Measurements from ENCODE around the gene MTMR3.
"Not testable (repeated sequence)": the region's sequence is repeated elsewhere in the genome, so short reads cannot be mapped to it uniquely, and the experiment has no call there.

Gene MTMR3

GRCh38 chr22:29883045-29883774 lies at the start of gene MTMR3:
MTMR3 (plus strand) TSS chr22:29883174; CDS start chr22:29971060, 87,886 bp downstream.
- DNase-seq: peak; percentile 61

GRCh38 chr22:29833392-29833965 lies 49.5 kb upstream of the MTMR3 start:
- no peak for DNase-seq

GRCh38 chr22:29834046-29834445 lies 48.9 kb upstream of the MTMR3 start:
- DNase-seq: no peak

- DNase-seq: not testable (repeated sequence)
Measured at GRCh38 chr22:29836791-29837370, 46.1 kb upstream of the MTMR3 start.

- DNase-seq: peak; percentile 89
Measured at GRCh38 chr22:29837741-29838598, 45.0 kb upstream of the MTMR3 start, which contains the start of gene ASCC2. ASCC2 (minus strand) TSS chr22:29838274; CDS start chr22:29832325, 5,949 bp downstream.

GRCh38 chr22:29838599-29838956 lies 44.4 kb upstream of the MTMR3 start:
- no peak for DNase-seq

GRCh38 chr22:29839039-29839438 lies 43.9 kb upstream of the MTMR3 start:
- no peak for DNase-seq

GRCh38 chr22:29840498-29840897 lies 42.5 kb upstream of the MTMR3 start:
- no peak for DNase-seq

- DNase-seq: no peak
Measured at GRCh38 chr22:29842172-29842571, 40.8 kb upstream of the MTMR3 start.

- no peak for DNase-seq
Measured at GRCh38 chr22:29842740-29843139, 40.2 kb upstream of the MTMR3 start.

- no peak for DNase-seq
Measured at GRCh38 chr22:29846290-29846689, 36.7 kb upstream of the MTMR3 start.

- DNase-seq: no peak
Measured at GRCh38 chr22:29848111-29848510, 34.9 kb upstream of the MTMR3 start.

- no peak for DNase-seq
Measured at GRCh38 chr22:29854432-29854831, 28.5 kb upstream of the MTMR3 start.

- no peak for DNase-seq
Measured at GRCh38 chr22:29855611-29856181, 27.3 kb upstream of the MTMR3 start.

GRCh38 chr22:29856496-29856895 lies 26.5 kb upstream of the MTMR3 start:
- DNase-seq: no peak

GRCh38 chr22:29859030-29859429 lies 23.9 kb upstream of the MTMR3 start:
- DNase-seq: not testable (repeated sequence)

GRCh38 chr22:29860006-29860766 lies 22.8 kb upstream of the MTMR3 start:
- DNase-seq: no peak

- no peak for DNase-seq
Measured at GRCh38 chr22:29861672-29862297, 21.2 kb upstream of the MTMR3 start.

- DNase-seq: not testable (repeated sequence)
Measured at GRCh38 chr22:29865572-29865971, 17.4 kb upstream of the MTMR3 start.

GRCh38 chr22:29867260-29867659 lies 15.7 kb upstream of the MTMR3 start:
- no peak for DNase-seq

- DNase-seq: no peak
Measured at GRCh38 chr22:29867851-29868250, 15.1 kb upstream of the MTMR3 start.

GRCh38 chr22:29870574-29870973 lies 12.4 kb upstream of the MTMR3 start:
- DNase-seq: no peak

Data from NCI-H526 treated with DMSO at 0.1 percent for 48 hours (cell line).